AG10803 (cell line): ENCODE measurements around the gene GFAP.

Experiments
- DNase-seq: peaks from one replicate; pipeline ENCODE4 v3.0.0; 2010; ENCODE audit warnings: low read depth
- H3K4me3 ChIP-seq: 2 replicates; pipeline ENCODE4 v1.5.1; 2011; ENCODE audit warnings: mild to moderate bottlenecking, low read length, control low read depth
- TF ChIP-seq, protein P1 (sequence below): conservative IDR thresholded peaks from 2 replicates; pipeline ENCODE4 v1.5.1; 2011; ENCODE audit warnings: mild to moderate bottlenecking, low read length, control low read depth, inconsistent platforms

GFAP gene

DNA sequence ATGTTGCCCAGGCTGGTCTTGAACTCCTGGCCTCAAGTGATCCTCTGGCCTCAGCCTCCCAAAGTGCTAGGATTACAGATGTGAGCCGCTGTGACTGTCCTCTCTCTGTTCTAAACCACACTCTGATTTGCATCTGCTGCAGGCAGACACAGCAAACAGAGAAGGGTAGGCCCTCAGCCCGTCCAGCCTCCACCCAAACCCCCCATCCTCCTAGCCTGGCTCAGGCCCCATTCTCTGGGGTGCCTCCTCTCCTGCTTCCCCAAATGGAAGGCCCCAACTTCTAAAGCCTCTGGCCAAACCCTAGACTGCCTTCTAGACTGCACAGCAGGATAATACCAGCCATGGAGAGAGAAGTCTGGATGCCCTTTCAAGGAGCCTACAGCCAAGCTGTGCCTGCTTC lies 4.1 kb upstream of the GFAP start:
- TF ChIP-seq, protein P1, sequence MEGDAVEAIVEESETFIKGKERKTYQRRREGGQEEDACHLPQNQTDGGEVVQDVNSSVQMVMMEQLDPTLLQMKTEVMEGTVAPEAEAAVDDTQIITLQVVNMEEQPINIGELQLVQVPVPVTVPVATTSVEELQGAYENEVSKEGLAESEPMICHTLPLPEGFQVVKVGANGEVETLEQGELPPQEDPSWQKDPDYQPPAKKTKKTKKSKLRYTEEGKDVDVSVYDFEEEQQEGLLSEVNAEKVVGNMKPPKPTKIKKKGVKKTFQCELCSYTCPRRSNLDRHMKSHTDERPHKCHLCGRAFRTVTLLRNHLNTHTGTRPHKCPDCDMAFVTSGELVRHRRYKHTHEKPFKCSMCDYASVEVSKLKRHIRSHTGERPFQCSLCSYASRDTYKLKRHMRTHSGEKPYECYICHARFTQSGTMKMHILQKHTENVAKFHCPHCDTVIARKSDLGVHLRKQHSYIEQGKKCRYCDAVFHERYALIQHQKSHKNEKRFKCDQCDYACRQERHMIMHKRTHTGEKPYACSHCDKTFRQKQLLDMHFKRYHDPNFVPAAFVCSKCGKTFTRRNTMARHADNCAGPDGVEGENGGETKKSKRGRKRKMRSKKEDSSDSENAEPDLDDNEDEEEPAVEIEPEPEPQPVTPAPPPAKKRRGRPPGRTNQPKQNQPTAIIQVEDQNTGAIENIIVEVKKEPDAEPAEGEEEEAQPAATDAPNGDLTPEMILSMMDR = no peak
- no peak for DNase-seq
- no peak overlapping the region for H3K4me3 ChIP-seq

DNA sequence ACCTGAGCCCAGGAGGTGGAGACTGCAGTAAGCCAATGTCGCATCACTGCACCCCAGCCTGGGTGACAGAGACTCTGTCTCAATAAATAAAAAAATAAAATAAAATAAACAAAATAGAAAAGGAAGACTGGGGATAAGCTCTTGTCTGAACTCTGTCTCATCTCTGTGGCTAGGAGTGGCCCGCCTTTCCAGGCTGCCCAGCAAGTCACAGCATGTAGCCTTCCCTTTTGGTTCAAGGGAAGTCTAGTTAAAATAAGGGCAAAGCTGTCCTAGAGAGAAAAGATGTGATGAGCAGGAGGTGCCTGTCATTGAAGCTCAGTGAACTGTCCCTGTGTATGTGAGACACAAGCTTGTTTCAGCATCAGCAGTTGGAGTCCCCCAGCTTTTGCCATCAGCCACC lies 2.7 kb upstream of the GFAP start:
- no peak overlapping the region for H3K4me3 ChIP-seq
- DNase-seq = no peak
- TF ChIP-seq, protein P1 = no peak

GRCh38 chr17:44917456-44917855 lies 2.2 kb upstream of the GFAP start:
- no peak overlapping the region for H3K4me3 ChIP-seq
- TF ChIP-seq, protein P1 = no peak

GRCh38 chr17:44916781-44917241 lies 1.5 kb upstream of the GFAP start:
- no peak overlapping the region for H3K4me3 ChIP-seq
- TF ChIP-seq, protein P1 = 0 out of 2 replicates have a peak, but pooled peaks have one; percentile 20
- peak; percentile 79 for DNase-seq

More at GRCh38 chr17:44917456-44917855, 2.2 kb upstream of the GFAP start:
- no peak for DNase-seq

DNA sequence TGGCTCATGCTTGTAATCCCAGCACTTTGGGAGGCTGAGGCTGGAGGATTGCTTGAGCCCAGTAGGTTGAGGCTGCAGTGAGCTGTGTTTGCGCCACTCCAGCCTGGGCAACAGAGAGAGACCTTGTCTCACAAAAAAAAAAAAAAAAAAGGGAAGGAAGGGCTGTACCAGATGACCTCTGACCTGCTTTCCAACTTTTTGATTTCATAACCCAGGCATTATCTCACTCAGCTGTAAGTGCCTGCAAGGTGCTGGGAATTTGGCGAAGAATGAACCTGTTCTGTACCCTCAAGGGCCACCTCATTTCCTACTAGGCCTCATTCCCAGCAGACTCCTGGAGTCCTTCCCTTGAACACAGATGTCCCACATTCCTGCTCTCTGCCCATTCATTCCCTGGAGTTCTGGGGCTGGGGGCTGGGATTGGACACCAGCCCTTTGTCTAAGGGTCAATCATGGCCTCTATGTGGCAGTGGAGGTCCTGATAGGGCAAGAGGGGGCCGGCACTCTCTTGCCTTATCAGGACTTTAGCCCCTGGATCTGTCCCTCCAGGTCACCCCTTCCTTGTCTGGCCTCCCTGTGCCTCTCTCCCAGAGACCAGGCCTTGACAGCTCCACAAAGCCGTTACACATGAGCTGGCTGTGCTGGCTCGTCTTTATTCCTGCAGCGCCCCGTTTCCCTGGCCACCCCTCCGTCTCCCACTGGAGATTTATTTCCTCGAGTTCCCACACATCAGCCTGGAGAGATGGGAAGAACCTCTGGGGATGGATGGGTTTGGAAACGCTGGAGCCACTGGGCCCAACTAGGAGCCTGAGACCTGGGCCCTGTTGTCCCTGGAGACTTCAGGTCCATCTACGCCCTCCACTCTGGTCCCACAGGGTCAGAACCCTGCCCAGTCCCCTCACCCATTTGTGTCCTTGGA lies 821 bp upstream of the GFAP start:
- DNase-seq = peak; percentile 55
- TF ChIP-seq, protein P1 = no peak
- no peak overlapping the region for H3K4me3 ChIP-seq

GRCh38 chr17:44914698-44915271 lies 515 bp downstream of the GFAP start:
- H3K4me3 ChIP-seq = no peak overlapping the region
- TF ChIP-seq, protein P1 = no peak
- DNase-seq = no peak

DNA sequence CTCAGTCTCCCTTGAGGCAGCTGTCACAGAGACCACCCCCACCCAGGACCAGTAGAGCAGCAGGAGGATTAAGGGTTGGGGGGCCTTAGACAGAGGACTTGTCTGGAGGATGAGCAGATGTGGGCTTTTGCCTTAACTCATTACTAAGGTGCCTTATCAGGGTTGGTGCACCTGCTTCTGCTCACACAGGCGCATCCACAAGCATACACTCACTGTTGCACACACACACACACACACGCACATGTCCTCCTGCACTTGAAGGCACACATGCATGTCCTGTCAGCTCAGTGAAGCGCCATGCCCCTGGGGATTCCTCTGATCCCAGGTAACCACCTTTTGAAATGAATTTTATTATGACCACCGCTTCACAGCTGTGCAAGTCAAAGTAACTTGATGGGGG lies 1.2 kb downstream of the GFAP start:
- H3K4me3 ChIP-seq = no peak overlapping the region
- DNase-seq = no peak
- TF ChIP-seq, protein P1 = no peak
